Hematopoietic multipotent progenitor cell treated with erythropoietin and hydrocortisone succinate and interleukin-3 and kit ligand, for 17 days (in vitro differentiated cells): Measurements from ENCODE around the gene MMRN2.
"Not testable (repeated sequence)": the region's sequence is repeated elsewhere in the genome, so short reads cannot be mapped to it uniquely, and the experiment has no call there.

Source experiments
- DNase-seq: peaks from one replicate; pipeline ENCODE4 v3.0.0-alpha.2; 2015; ENCODE audit warnings: low spot score

Gene MMRN2

DNA sequence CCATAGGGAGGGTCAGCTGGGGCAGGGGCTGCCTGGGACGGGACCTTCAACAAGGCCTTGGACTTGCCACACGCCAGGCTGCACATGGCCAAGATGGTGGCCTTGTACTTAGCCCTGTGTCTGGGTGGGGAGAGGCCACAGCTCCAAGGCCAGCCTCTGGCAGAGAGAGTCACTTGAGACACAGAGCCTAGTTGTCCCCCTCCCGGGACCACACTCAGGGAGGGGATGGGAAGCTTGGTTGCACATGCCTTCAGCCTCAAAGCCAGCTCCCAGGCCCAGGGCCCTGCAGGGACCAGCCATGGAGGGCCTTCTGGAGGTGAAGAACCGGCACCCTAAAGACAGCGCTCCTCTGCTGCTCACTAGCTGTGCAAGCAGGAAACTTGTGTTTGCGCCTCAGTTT is 16.7 kb downstream of the MMRN2 start:
- no peak for DNase-seq

- DNase-seq = not testable (repeated sequence)
These were observed 17.3 kb downstream of the MMRN2 start for GRCh38 chr10:86940076-86940475.

DNA sequence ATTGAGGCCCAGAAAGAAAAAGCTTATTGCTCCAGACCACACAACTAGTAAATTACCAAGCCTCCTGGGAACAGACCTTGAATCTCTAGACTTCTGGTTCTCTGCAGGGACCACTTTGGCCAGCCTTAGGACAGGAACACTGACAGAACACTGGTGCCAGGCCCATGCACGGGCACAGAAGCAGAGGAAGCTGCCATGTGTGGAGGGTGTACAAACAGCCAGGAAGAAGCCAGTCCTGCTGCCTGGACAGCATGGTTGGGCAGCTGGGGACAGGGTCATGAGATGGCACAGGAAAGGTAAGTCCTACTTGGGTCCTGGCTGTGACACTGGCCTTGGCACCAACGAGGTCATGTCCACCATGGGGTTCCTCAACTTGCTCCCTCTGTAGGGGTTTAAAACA is 19.2 kb downstream of the MMRN2 start:
- no peak for DNase-seq

GRCh38 chr10:86937502-86938154 is 19.8 kb downstream of the MMRN2 start:
- no peak for DNase-seq

DNA sequence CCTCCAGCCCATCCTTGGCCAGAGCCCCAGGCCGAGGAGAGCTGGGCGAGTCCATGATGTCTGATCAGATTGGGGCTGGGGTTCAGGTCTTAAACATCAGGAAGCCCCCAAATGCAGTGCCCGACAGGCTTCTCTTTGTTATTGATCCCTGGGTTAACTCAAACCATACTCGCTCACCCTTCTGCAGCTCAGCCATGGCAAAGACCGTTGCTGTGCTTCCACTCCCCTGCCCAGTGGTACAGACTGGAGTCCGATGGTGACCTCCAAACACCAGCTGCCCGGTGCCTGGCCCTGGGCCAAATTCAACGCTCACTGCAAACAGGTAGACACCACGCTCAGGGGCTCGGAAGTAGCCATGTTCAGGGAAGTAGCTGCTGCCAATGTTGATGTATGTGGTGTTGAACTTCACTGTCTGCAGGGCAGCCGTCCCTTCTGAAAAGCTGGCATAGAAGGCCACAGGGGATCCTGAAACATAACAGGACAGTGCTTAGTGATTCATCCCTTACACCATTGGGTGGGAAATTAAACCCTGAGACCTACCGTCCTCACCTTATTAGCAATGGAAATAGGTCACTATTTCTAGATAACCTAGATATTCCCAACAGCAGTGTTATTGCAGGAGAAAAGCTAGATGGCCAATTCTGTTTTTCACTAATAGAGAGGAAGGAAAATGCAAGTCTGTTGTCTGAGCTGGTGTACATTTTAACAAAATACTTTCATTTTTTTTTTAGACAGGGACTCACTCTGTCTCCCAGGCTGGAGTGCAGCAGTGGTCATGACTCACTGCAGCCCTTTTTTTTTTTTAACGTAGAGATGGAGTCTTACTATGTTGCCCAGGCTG is 20.5 kb downstream of the MMRN2 start:
- no peak for DNase-seq

DNA sequence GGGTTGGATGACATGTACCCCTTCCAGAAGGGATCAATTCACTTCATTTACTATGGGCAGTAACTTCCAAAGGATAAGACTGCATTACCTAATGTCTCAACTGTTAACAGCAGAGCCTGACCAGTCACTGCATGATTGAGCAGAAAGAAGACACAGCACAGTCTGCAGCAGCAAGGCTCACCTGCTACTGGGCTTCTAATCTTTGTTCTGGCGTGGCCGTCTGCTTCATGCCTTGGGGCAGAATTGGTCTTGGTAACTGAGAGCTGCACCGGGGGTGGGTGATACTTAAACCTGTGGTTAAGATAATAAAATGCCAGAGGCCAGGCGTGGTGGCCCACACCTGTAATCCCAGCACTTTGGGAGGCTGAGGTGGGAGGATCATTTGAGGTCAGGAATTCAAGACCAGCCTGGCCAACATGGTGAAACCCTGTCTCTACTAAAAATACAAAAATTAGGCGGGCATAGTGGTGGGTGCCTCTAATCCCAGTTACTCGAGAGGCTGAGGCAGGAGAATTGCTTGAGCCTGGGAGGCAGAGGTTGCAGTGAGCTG is 23.2 kb downstream of the MMRN2 start:
- DNase-seq = not testable (repeated sequence)

GRCh38 chr10:86932674-86933073 is 24.7 kb downstream of the MMRN2 start:
- DNase-seq = no peak

- DNase-seq = no peak
These were observed 25.5 kb downstream of the MMRN2 start for GRCh38 chr10:86931872-86932271.

- DNase-seq = no peak
These were observed 27.7 kb downstream of the MMRN2 start for GRCh38 chr10:86929468-86930380.

- no peak for DNase-seq
These were observed 34.9 kb downstream of the MMRN2 start for GRCh38 chr10:86922553-86922961.

GRCh38 chr10:86918022-86918471 is 39.4 kb downstream of the MMRN2 start:
- DNase-seq = no peak

DNA sequence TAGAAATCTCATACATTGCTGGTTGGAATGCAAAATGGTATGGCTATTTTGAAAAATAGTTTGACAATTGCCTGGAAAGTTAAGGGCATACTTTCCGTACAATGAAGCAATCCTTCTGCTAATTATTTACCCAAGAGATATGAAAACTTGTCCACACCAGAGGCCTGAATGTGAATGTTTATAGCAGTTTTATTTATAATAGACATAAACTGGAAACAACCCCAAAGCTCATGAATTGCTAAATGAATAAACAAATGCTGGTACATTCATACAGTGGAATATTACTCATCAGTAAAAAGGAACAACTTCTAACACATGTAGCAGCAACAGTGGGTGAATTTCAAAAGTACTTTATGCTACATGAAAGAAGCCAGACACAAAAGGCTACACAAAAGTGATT is 42.7 kb downstream of the MMRN2 start:
- no peak for DNase-seq

GRCh38 chr10:86905429-86905828 is 52.0 kb downstream of the MMRN2 start:
- DNase-seq = no peak

DNA sequence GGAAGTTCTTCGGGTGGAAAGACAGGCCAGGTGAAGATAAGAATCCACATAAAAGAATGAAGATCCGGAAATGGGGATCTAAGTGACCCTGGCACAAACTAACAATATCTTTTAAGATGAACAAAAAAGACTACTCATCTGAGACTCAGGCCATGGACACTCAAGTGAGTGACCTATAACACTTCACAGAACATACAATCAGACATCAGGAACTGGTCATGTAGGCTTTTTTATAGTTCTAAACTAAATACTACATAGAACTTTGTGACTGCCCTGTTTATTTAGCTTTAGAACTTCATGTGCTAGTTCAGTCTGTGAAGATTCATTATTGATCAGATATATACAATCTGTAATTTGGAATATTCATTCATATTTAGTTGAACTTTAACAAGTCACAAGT is 52.8 kb downstream of the MMRN2 start:
- no peak for DNase-seq

DNA sequence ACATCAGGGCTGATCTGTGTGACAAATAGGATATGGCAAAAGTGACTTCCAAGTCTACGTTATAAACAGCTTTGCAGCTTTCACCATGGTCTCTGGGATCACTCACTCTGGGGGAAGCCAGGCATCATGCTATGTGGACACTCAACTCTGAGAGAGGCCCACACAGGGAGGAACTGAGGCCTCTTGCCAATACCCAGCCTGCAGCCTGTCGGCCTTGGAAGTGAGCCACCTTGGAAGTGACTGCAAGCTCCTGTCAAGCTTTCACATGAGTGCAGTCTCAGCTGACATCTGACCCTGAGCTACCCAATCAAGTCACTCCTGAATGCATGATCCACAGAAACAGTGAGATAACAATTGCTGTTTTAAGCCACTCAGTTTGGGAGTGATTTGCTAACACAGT is 56.5 kb downstream of the MMRN2 start:
- no peak for DNase-seq

- no peak for DNase-seq
These were observed 57.6 kb downstream of the MMRN2 start for GRCh38 chr10:86899670-86900276.

DNA sequence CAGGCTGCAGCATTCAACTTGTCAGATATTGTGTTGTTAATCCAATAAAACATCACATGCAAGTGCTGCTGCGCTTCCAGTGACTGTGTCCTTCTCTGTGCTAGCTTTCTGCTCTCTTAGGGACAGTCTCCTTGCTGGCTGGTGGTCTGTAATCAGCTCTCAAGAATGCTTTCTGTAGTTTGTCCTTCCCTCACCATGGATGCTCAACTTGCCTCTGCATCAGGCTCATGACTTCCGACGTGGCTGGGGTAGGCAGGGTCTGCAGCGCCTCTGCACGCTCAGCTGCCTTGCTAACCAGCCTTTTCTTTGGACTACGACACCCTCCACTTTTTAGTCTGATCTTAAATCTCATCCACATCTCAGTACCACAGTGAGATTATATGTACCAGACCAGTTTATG is 58.3 kb downstream of the MMRN2 start:
- DNase-seq = no peak

- DNase-seq = no peak
These were observed 58.9 kb downstream of the MMRN2 start for GRCh38 chr10:86898511-86898910.

- DNase-seq = no peak
These were observed 67.4 kb downstream of the MMRN2 start for GRCh38 chr10:86889997-86890396.

- no peak for DNase-seq
These were observed 68.6 kb downstream of the MMRN2 start for GRCh38 chr10:86888585-86889381.
